Measurements from ENCODE around the gene ACAN. TPM values are rescaled to one million over a fixed set of nuclear protein-coding genes. Genes with fewer than 3 reads are reported as not detected.
A peak's percentile ranks its signal among the peaks of the same experiment; 100 is the strongest.

Gene ACAN
- total RNA-seq, 1 donor from 2014 or later, result 0.03 TPM

DNA sequence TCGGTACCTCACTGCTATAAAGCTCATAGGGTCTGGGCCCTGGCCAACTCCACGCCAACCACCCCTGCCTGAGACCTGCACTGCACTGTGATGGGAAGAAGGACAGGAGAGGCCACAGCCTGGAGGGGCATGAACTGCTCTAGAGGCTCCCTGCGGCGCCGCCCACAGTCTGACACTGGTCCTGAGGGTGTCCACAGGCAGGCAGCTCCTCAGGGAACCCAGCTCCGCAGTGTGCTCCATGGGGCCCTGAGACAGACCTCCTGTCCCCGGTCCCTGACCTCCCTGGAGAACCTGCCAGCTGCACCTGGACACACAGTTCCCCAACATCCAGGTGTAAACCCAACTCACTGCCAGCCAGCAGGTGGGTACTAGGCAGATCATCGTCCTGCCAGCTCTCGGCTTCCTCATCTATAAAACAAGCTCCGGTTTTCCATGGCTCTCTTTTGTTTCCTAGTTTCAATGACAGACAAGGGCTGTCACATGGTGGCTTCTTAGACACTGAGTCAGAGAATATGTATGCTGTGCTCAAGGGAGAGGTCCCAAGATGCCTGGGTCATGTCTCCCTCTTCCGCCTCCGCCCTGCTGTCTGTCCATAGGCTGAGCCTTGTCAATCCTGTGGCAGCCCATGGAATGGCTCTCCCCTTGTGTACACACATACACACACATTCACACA lies 97.2 kb downstream of the ACAN start:
- no peak for TF ChIP-seq CTCF (IDR thresholded peaks at IDR 0.05; ENCODE audit: unreplicated experiment)
- no peak for DNase-seq (ENCODE audit: low spot score)
- H3K27me3 Mint-ChIP-seq (ENCODE audit: unreplicated experiment), result peaks cover 10% of the 10 kb centered on the region
- no peaks in the 10 kb centered on the region for H3K9me3 Mint-ChIP-seq (ENCODE audit: unreplicated experiment)
- no peak overlapping the region for H3K27ac Mint-ChIP-seq (ENCODE audit: unreplicated experiment)
- peak overlapping the region; percentile 26 for H3K4me3 Mint-ChIP-seq (ENCODE audit: unreplicated experiment)
- H3K4me1 Mint-ChIP-seq (ENCODE audit: unreplicated experiment), result peaks cover 39% of the 10 kb centered on the region
- peaks cover 21% of the 10 kb centered on the region for H3K36me3 Mint-ChIP-seq (ENCODE audit: low read depth, unreplicated experiment)

GRCh38 chr15:88900982-88901418 lies 97.8 kb downstream of the ACAN start:
- no peak overlapping the region for H3K27ac Mint-ChIP-seq (ENCODE audit: unreplicated experiment)
- peaks cover 10% of the 10 kb centered on the region for H3K27me3 Mint-ChIP-seq (ENCODE audit: unreplicated experiment)
- no peaks in the 10 kb centered on the region for H3K9me3 Mint-ChIP-seq (ENCODE audit: unreplicated experiment)
- no peak for DNase-seq (ENCODE audit: low spot score)
- peak overlapping the region; percentile 26 for H3K4me3 Mint-ChIP-seq (ENCODE audit: unreplicated experiment)
- H3K36me3 Mint-ChIP-seq (ENCODE audit: low read depth, unreplicated experiment), result peaks cover 22% of the 10 kb centered on the region
- H3K4me1 Mint-ChIP-seq (ENCODE audit: unreplicated experiment), result peaks cover 34% of the 10 kb centered on the region
- TF ChIP-seq CTCF (IDR thresholded peaks at IDR 0.05; ENCODE audit: unreplicated experiment), result no peak

- no peak overlapping the region for H3K27ac Mint-ChIP-seq (ENCODE audit: unreplicated experiment)
- H3K36me3 Mint-ChIP-seq (ENCODE audit: low read depth, unreplicated experiment), result peaks cover 24% of the 10 kb centered on the region
- H3K4me3 Mint-ChIP-seq (ENCODE audit: unreplicated experiment), result peak overlapping the region; percentile 79
- TF ChIP-seq CTCF (IDR thresholded peaks at IDR 0.05; ENCODE audit: unreplicated experiment), result no peak
- no peaks in the 10 kb centered on the region for H3K9me3 Mint-ChIP-seq (ENCODE audit: unreplicated experiment)
- H3K27me3 Mint-ChIP-seq (ENCODE audit: unreplicated experiment), result peaks cover 12% of the 10 kb centered on the region
- DNase-seq (ENCODE audit: low spot score), result no peak
- peaks cover 29% of the 10 kb centered on the region for H3K4me1 Mint-ChIP-seq (ENCODE audit: unreplicated experiment)
These were observed 98.4 kb downstream of the ACAN start for GRCh38 chr15:88901508-88902220.

DNA sequence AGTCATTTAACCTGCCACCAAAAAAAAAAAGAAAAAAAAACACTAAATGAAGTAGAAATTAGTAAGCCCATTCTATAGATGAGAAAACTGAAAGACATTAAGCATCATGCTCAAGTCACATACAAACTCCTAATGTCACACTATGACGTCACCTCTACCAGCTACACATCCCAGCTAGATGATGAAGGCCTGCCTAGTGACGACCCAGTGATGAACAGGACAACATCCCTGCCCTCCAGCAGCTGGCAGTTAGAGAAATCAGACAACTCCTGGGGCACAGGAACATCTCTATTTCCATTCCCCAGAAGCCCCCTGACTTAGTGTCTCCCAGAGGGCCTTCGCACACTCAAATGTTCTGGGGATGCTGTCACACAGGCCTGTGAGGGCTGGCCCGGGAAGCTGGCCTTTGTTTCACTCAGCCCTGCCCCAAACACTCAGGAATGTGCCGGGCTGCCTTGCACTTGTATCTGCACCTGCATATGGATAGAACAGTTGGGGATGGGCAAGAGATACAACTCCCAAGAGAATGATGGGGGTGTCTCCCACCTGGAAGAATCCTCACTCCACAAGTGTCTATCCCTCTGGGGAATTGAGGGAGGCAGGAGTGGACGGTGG lies 99.1 kb downstream of the ACAN start:
- no peak overlapping the region for H3K27ac Mint-ChIP-seq (ENCODE audit: unreplicated experiment)
- H3K4me1 Mint-ChIP-seq (ENCODE audit: unreplicated experiment), result peaks cover 24% of the 10 kb centered on the region
- H3K9me3 Mint-ChIP-seq (ENCODE audit: unreplicated experiment), result no peaks in the 10 kb centered on the region
- DNase-seq (ENCODE audit: low spot score), result no peak
- peaks cover 24% of the 10 kb centered on the region for H3K36me3 Mint-ChIP-seq (ENCODE audit: low read depth, unreplicated experiment)
- H3K4me3 Mint-ChIP-seq (ENCODE audit: unreplicated experiment), result peak overlapping the region; percentile 79
- peaks cover 12% of the 10 kb centered on the region for H3K27me3 Mint-ChIP-seq (ENCODE audit: unreplicated experiment)
- TF ChIP-seq CTCF (IDR thresholded peaks at IDR 0.05; ENCODE audit: unreplicated experiment), result no peak

Data from endothelial cell (in vitro differentiated cells).